IMR-90 (cell line): Measurements from ENCODE around the gene TRMT10B.
"Not testable (repeated sequence)": the region's sequence is repeated elsewhere in the genome, so short reads cannot be mapped to it uniquely, and the experiment has no call there.

Experiments used
- POLR2A ChIP-seq: IDR thresholded peaks from 2 replicates; pipeline ENCODE4 v1.6.1; 2012; ENCODE audit warnings: mild to moderate bottlenecking, low read depth, low read length
- TF ChIP-seq, protein P1 (sequence below): conservative IDR thresholded peaks from 2 replicates; pipeline ENCODE4 v1.5.1; 2012; ENCODE audit warnings: mild to moderate bottlenecking, low read depth, low read length, improper control_type of control experiment

- TF ChIP-seq POLR2A, result not testable (repeated sequence)
- TF ChIP-seq, protein P1, sequence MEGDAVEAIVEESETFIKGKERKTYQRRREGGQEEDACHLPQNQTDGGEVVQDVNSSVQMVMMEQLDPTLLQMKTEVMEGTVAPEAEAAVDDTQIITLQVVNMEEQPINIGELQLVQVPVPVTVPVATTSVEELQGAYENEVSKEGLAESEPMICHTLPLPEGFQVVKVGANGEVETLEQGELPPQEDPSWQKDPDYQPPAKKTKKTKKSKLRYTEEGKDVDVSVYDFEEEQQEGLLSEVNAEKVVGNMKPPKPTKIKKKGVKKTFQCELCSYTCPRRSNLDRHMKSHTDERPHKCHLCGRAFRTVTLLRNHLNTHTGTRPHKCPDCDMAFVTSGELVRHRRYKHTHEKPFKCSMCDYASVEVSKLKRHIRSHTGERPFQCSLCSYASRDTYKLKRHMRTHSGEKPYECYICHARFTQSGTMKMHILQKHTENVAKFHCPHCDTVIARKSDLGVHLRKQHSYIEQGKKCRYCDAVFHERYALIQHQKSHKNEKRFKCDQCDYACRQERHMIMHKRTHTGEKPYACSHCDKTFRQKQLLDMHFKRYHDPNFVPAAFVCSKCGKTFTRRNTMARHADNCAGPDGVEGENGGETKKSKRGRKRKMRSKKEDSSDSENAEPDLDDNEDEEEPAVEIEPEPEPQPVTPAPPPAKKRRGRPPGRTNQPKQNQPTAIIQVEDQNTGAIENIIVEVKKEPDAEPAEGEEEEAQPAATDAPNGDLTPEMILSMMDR, result not testable (repeated sequence)
Observed at GRCh38 chr9:37765263-37765662, 11.7 kb downstream of the TRMT10B start.
